ENCODE data around the gene LMTK2.

LMTK2 gene

DNA sequence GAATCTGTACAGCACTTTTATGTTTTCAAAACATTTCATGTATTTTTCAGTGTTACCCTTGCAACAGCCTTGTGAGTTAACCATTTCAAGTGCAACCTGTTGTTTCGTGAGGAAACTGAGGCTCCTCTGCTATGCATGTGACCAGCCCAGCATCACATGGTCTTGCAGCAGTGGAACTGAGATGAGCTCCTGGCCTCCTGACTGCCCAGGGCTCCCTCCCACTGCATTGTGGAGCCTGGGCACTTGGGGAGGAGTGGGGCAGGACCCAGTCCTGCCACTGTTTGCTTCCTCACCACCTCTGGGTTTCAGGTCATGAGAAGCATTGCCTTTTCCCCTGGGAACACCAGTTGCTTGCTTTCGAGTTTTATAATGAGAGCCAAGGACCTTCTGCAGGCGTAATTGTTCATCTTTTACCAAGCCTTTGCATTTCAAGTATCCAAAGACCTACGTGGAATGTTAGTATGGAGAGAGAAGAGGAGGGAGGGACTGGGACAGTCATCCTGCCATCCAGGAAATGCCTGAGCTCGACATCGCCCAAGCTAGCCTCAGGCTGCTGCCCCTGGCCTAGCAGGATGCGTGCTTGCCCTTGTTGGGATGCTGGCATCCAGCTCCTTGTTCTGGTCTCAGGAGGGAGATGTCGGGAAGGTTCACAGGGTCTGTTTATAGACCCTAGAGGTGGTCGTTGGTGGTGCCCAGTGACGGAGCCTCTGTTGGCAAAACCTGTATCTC is 72.3 kb downstream of the LMTK2 start:
- TF ChIP-seq TAF1 (IDR thresholded peaks at IDR 0.05; ENCODE audit: borderline replicate concordance, insufficient read depth, low read length) = no peak
- no peak for TF ChIP-seq FOXP2 (optimal IDR thresholded peaks at IDR 0.05; ENCODE audit: borderline replicate concordance, extremely low read depth, extremely low read length, insufficient read depth)
- TF ChIP-seq POLR2AphosphoS5 (IDR thresholded peaks at IDR 0.05; ENCODE audit: low read depth, low read length) = no peak
- TF ChIP-seq, protein P1, sequence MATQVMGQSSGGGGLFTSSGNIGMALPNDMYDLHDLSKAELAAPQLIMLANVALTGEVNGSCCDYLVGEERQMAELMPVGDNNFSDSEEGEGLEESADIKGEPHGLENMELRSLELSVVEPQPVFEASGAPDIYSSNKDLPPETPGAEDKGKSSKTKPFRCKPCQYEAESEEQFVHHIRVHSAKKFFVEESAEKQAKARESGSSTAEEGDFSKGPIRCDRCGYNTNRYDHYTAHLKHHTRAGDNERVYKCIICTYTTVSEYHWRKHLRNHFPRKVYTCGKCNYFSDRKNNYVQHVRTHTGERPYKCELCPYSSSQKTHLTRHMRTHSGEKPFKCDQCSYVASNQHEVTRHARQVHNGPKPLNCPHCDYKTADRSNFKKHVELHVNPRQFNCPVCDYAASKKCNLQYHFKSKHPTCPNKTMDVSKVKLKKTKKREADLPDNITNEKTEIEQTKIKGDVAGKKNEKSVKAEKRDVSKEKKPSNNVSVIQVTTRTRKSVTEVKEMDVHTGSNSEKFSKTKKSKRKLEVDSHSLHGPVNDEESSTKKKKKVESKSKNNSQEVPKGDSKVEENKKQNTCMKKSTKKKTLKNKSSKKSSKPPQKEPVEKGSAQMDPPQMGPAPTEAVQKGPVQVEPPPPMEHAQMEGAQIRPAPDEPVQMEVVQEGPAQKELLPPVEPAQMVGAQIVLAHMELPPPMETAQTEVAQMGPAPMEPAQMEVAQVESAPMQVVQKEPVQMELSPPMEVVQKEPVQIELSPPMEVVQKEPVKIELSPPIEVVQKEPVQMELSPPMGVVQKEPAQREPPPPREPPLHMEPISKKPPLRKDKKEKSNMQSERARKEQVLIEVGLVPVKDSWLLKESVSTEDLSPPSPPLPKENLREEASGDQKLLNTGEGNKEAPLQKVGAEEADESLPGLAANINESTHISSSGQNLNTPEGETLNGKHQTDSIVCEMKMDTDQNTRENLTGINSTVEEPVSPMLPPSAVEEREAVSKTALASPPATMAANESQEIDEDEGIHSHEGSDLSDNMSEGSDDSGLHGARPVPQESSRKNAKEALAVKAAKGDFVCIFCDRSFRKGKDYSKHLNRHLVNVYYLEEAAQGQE (IDR thresholded peaks at IDR 0.05; ENCODE audit: insufficient read depth in 1 of 2, low read depth in 2 of 2, low read length in 2 of 2) = no peak
- TF ChIP-seq SIN3A (IDR thresholded peaks at IDR 0.05; ENCODE audit: borderline replicate concordance, insufficient read depth, low read length) = no peak

DNA sequence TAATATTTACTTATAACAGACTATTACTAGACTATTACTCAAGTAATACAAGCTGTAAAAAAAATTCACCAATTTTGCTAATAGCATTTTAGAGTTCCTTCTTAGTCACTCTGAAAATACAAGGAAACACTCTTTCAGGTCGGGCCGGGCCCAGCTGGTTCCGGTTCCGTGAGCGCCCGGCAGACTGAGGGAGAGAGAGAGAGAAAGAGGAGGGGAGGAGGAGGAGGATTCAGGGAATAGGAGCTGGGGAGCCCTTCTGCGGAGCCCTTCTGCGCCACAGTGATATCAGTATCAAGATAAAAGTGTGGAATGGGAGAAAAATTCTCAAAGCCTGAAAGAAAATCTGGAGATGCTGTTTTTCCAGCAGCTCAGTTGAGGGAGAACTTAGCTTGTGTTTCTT is 74.1 kb downstream of the LMTK2 start:
- TF ChIP-seq, protein P1 (IDR thresholded peaks at IDR 0.05; ENCODE audit: insufficient read depth in 1 of 2, low read depth in 2 of 2, low read length in 2 of 2) = no peak
- no peak for TF ChIP-seq FOXP2 (optimal IDR thresholded peaks at IDR 0.05; ENCODE audit: borderline replicate concordance, extremely low read depth, extremely low read length, insufficient read depth)
- no peak for TF ChIP-seq POLR2AphosphoS5 (IDR thresholded peaks at IDR 0.05; ENCODE audit: low read depth, low read length)
- no peak for TF ChIP-seq SIN3A (IDR thresholded peaks at IDR 0.05; ENCODE audit: borderline replicate concordance, insufficient read depth, low read length)
- no peak for TF ChIP-seq TAF1 (IDR thresholded peaks at IDR 0.05; ENCODE audit: borderline replicate concordance, insufficient read depth, low read length)

DNA sequence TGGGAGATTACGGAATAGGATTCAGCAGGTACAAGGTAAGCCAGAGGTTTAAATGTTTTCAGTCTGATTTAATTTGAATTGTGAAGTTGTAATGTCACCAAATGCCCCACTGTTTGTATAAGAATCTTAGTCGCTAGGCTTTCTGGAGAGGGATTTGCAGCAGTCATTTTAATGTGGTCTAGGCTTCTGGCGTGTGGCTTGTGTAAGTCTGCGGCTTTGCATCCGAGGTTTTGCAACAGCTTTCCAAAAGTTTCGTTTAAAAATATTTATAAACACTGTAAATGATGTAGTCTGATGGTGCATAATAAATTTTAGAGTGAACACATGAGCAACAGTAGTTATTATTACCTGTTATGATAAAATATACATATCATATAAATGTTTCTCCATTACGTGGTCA is 78.4 kb downstream of the LMTK2 start:
- no peak for TF ChIP-seq POLR2AphosphoS5 (IDR thresholded peaks at IDR 0.05; ENCODE audit: low read depth, low read length)
- no peak for TF ChIP-seq SIN3A (IDR thresholded peaks at IDR 0.05; ENCODE audit: borderline replicate concordance, insufficient read depth, low read length)
- TF ChIP-seq FOXP2 (optimal IDR thresholded peaks at IDR 0.05; ENCODE audit: borderline replicate concordance, extremely low read depth, extremely low read length, insufficient read depth) = no peak
- TF ChIP-seq TAF1 (IDR thresholded peaks at IDR 0.05; ENCODE audit: borderline replicate concordance, insufficient read depth, low read length) = no peak
- TF ChIP-seq, protein P1 (IDR thresholded peaks at IDR 0.05; ENCODE audit: insufficient read depth in 1 of 2, low read depth in 2 of 2, low read length in 2 of 2) = no peak

DNA sequence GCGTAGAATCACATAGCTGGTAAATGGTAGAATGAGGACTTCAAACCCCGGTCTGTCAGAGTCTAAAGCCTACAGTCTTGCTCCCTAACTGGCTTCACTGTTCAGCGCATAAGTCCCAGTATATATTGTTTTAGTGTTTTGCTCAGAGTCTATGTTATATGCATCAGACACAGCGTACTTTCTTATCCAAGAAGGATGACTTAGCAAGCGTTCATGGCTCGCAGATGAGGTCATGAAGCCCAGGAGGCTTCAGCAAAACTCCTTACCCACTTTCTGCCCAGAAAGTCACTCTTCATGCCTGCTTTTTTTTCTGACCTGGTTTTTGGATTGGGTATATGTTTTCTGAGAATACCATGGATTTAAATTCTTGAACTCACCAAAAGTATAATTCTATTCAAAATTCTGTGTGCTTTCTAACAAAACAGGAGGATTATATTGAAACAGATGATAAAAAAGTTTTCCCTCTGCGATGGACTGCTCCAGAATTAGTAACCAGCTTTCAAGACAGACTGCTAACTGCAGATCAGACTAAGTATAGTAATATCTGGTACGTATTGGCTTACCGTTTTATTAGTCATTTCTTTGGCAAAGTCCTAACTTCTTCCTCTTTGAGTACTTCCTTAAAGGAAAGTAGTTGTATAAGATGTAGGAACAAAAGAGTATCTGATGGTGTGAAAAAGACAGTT is 79.9 kb downstream of the LMTK2 start:
- TF ChIP-seq, protein P1 (IDR thresholded peaks at IDR 0.05; ENCODE audit: insufficient read depth in 1 of 2, low read depth in 2 of 2, low read length in 2 of 2) = no peak
- TF ChIP-seq TAF1 (IDR thresholded peaks at IDR 0.05; ENCODE audit: borderline replicate concordance, insufficient read depth, low read length) (no peak), SIN3A (IDR thresholded peaks at IDR 0.05; ENCODE audit: borderline replicate concordance, insufficient read depth, low read length) (no peak), FOXP2 (optimal IDR thresholded peaks at IDR 0.05; ENCODE audit: borderline replicate concordance, extremely low read depth, extremely low read length, insufficient read depth) (no peak), POLR2AphosphoS5 (IDR thresholded peaks at IDR 0.05; ENCODE audit: low read depth, low read length) (no peak)
